Body of pancreas (tissue), 4 donors: Measurements from ENCODE around the gene KCNQ5. TPM values are rescaled to one million over a fixed set of nuclear protein-coding genes. Genes with fewer than 3 reads are reported as not detected.

Experiments used
- ATAC-seq: fragments of 150-250 bp; one replicate; pipeline ENCODE4 v1.9.1; 2016
- DNase-seq, 4 donors: peaks; one replicate each; pipeline ENCODE4 v3.0.0-alpha.2; 2019
- H3K27ac ChIP-seq, 4 donors: fragments of 200-600 bp; sonication (generic); 1 replicate in 3 of 4; 2 replicates in 1 of 4; pipeline versions ENCODE4 v1.5.1 to v1.6.1; 2016 to 2019; ENCODE audit warnings: mild to moderate bottlenecking in 1 of 4, mixed read lengths in 1 of 4, moderate library complexity in 1 of 4
- H3K27me3 ChIP-seq, 2 donors: fragments of 200-600 bp; sonication (generic); one replicate each; pipeline ENCODE4 v1.6.0; 2016; ENCODE audit warnings: mild to moderate bottlenecking in 1 of 2
- H3K36me3 ChIP-seq, 2 donors: fragments of 200-600 bp; sonication (generic); replicated peaks in 1 of 2; 2 replicates each; pipeline ENCODE4 v1.5.1; 2016; ENCODE audit warnings: low read depth in 2 of 2; ENCODE audit not compliant: insufficient read depth in 1 of 2
- H3K4me1 ChIP-seq: fragments of 200-600 bp; sonication (generic); one replicate; pipeline ENCODE4 v1.6.0; 2016
- H3K4me3 ChIP-seq, 2 donors: fragments of 200-600 bp; sonication (generic); 1 replicate in 1 of 2; 2 replicates in 1 of 2; pipeline ENCODE4 v1.5.1; 2016 to 2019
- H3K9me3 ChIP-seq, 3 donors: fragments of 200-600 bp; sonication (generic); 1 replicate in 2 of 3; 2 replicates in 1 of 3; pipeline ENCODE4 v1.5.1; 2016
- POLR2A ChIP-seq, 3 donors: fragments of 450-650 bp; IDR thresholded peaks; one replicate each; pipeline ENCODE4 v1.6.1; 2016; ENCODE audit warnings: antibody characterized with exemption in 3 of 3, mild to moderate bottlenecking in 2 of 3
- WGBS, 2 donors: methylation state at CpG; one replicate each; pipeline ENCODE4 v1.1.5; 2017; 5-methylcytosine and 5-hydroxymethylcytosine counted together
- intact Hi-C: fragments of 100-400 bp; cut with DNase I; formaldehyde crosslinking; loops from one replicate; pipeline ENCODE4 v1.15.1; 2023
- total RNA-seq, 2 donors: library from RNA; depleted of rRNA; stranded (reverse); fragments of >200 nt; gene quantifications; one replicate each; pipeline ENCODE4 v1.1.0, GENCODE V29; 2016
- TF ChIP-seq, protein P1 (sequence below), 7 experiments: fragments of 450-650 bp in 4 of 7; fragments of 200-600 bp in 3 of 7; sonication (generic) in 3 of 7; IDR thresholded peaks; one replicate each; pipeline ENCODE4 v1.5.1; 2016 to 2019; ENCODE audit warnings: antibody characterized with exemption in 7 of 7

Gene KCNQ5
- total RNA-seq, 2 donors from 2014 or later, result 1.0 to 1.6 TPM

DNA sequence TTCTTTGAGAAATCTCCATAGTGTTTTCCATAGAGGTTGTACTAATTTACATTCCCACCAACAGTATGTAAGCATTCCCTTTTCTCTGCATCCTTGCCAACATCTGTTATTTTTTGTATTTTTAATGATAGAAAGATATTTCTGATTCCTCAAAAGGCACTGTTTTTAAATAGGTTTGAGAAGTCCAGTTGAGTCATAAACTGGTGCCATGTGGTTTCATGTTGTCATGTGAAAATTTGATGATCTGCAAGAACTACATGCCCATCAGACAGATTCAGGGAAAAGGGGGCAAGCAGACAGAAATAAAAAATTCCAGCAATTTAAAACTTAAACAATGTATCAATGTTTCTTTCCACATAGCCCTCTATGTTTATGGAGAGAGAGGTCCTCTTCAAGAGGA lies 227.5 kb downstream of the KCNQ5 start:
- no peaks in the 10 kb centered on the region for H3K9me3 ChIP-seq
- no peaks in the 10 kb centered on the region for H3K4me1 ChIP-seq
- TF ChIP-seq, protein P1, sequence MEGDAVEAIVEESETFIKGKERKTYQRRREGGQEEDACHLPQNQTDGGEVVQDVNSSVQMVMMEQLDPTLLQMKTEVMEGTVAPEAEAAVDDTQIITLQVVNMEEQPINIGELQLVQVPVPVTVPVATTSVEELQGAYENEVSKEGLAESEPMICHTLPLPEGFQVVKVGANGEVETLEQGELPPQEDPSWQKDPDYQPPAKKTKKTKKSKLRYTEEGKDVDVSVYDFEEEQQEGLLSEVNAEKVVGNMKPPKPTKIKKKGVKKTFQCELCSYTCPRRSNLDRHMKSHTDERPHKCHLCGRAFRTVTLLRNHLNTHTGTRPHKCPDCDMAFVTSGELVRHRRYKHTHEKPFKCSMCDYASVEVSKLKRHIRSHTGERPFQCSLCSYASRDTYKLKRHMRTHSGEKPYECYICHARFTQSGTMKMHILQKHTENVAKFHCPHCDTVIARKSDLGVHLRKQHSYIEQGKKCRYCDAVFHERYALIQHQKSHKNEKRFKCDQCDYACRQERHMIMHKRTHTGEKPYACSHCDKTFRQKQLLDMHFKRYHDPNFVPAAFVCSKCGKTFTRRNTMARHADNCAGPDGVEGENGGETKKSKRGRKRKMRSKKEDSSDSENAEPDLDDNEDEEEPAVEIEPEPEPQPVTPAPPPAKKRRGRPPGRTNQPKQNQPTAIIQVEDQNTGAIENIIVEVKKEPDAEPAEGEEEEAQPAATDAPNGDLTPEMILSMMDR (IDR thresholded peaks at IDR 0.05), result no peak
- TF ChIP-seq POLR2A (IDR thresholded peaks at IDR 0.05), result no peak
- no peak overlapping the region for H3K4me3 ChIP-seq
- DNase-seq, result no peak
- no peak overlapping the region for H3K27ac ChIP-seq
- no peaks in the 10 kb centered on the region for H3K36me3 ChIP-seq
- no peak for ATAC-seq
- no peaks in the 10 kb centered on the region for H3K27me3 ChIP-seq
- intact Hi-C loops, result no loop called here

DNA sequence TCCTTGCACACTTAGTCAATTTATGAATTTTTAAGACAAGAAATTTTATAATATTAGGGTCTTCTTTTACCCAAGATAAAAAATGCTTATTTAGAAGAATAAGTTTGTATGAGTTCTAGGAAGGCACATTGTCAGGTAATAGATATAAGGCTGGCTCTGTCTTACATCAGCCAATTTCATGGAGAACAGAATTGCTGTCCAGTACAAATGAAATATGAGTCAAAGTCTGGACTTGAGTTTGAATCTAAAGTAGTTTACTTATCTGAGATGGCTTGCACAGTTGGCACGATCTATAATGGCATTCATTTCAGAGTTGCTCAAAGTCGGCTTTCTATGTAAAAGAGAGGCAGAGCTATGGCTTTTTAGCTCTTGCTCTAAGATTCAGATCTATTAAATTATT lies 228.2 kb downstream of the KCNQ5 start:
- Histone ChIP-seq H3K36me3 (no peaks in the 10 kb centered on the region), H3K4me1 (no peaks in the 10 kb centered on the region), H3K9me3 (no peaks in the 10 kb centered on the region), H3K4me3 (no peak overlapping the region), H3K27ac (no peak overlapping the region), H3K27me3 (no peaks in the 10 kb centered on the region)
- TF ChIP-seq, protein P1 (IDR thresholded peaks at IDR 0.05), result no peak
- no peak for TF ChIP-seq POLR2A (IDR thresholded peaks at IDR 0.05)
- intact Hi-C loops, result no loop called here
- no peak for ATAC-seq
- 69% methylated on average over 2 of the region's 2 CpGs for WGBS, 2 donors
- DNase-seq, result no peak

DNA sequence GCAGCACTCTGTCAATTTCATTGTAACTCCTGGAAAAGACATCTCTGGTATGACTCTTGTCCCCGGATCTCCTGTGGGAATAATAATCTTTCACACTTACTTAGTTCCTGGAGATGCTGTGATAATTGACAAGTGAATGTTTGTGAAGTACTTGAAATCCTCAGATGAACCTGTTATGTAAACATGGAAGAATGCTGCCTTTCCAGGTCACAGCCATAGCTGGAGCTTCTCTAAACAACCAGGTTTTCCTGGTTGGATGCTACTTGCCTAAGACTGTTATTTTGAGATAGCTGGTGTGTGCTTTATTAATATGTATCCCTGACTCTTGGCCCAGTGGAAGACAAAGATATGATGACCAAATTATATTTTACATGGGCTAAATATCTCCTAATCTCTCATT lies 228.6 kb downstream of the KCNQ5 start:
- intact Hi-C loops, result no loop called here
- DNase-seq, result no peak
- no peaks in the 10 kb centered on the region for H3K27me3 ChIP-seq
- no peak overlapping the region for H3K27ac ChIP-seq
- no peaks in the 10 kb centered on the region for H3K36me3 ChIP-seq
- H3K9me3 ChIP-seq, result no peaks in the 10 kb centered on the region
- 32 to 36% methylated on average over 1 of the region's 1 CpG for WGBS, 2 donors
- H3K4me1 ChIP-seq, result no peaks in the 10 kb centered on the region
- ATAC-seq, result no peak
- TF ChIP-seq, protein P1 (IDR thresholded peaks at IDR 0.05), result no peak
- no peak for TF ChIP-seq POLR2A (IDR thresholded peaks at IDR 0.05)
- no peak overlapping the region for H3K4me3 ChIP-seq

DNA sequence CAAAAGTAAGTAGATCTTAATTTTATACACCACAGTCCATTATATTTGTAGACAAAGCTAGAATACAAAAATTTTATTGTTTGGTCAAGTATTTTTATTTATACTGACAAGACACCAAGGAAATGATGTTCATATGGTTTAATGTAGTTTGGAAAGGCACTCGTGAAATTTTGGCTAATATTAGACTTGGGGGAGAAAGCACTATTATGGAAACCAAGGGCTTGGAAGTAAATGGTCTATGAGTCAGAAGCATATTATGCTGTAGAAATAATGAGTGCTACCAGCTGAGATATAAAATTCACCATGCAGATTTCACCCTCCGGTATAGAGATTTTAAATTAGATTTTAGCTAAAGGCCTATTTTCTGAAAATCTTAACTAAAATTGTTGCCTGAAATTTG lies 233.6 kb downstream of the KCNQ5 start:
- intact Hi-C loops, result no loop called here
- 85 to 89% methylated on average over 2 of the region's 2 CpGs for whole genome bisulfite sequencing, 2 donors
- Histone ChIP-seq H3K4me3 (no peak overlapping the region), H3K4me1 (no peaks in the 10 kb centered on the region), H3K36me3 (no peaks in the 10 kb centered on the region), H3K27me3 (no peaks in the 10 kb centered on the region), H3K27ac (no peak overlapping the region), H3K9me3 (no peaks in the 10 kb centered on the region)
- DNase-seq, result no peak
- TF ChIP-seq POLR2A (IDR thresholded peaks at IDR 0.05), result no peak
- TF ChIP-seq, protein P1 (IDR thresholded peaks at IDR 0.05), result no peak
- no peak for ATAC-seq

DNA sequence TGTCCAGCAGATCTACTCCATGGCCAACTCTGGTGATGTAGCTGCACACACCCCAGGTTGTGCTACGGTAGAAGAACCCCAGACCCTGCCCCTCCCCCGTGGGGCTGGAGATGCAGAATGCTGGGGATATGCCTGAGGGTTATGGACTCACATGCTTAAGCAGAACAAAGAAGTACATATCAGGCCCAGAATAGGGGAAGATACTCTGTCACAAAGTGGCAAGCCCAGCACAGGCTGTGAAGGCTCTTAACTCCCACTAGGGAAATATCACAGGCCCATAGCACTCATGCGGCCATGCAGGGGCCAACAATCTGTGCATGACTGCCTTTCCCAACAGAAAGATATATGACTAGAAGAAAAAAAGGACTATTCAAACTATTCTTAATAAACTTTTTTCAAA lies 234.9 kb downstream of the KCNQ5 start:
- TF ChIP-seq POLR2A (IDR thresholded peaks at IDR 0.05), result no peak
- TF ChIP-seq, protein P1 (IDR thresholded peaks at IDR 0.05), result no peak
- Histone ChIP-seq H3K4me1 (no peaks in the 10 kb centered on the region), H3K36me3 (no peaks in the 10 kb centered on the region), H3K4me3 (no peak overlapping the region), H3K9me3 (no peaks in the 10 kb centered on the region), H3K27me3 (no peaks in the 10 kb centered on the region), H3K27ac (no peak overlapping the region)
- ATAC-seq (no peak), DNase-seq (no peak)
- intact Hi-C loops, result no loop called here
- WGBS, 2 donors, result 77 to 87% methylated on average over 3 of the region's 3 CpGs
